ENCODE measurements around the gene ZNF217. TPM values are rescaled to one million over a fixed set of nuclear protein-coding genes. Genes with fewer than 3 reads are reported as not detected.
A peak's percentile ranks its signal among the peaks of the same experiment; 100 is the strongest.
"Not testable (repeated sequence)": the region's sequence is repeated elsewhere in the genome, so short reads cannot be mapped to it uniquely, and the experiment has no call there.

The ZNF217 gene
- polyA plus RNA-seq, 3 donors = 10.5 to 41.5 (median 24.4) TPM

- Mint-ChIP-seq H3K27ac (no peak overlapping the region), H3K9me3 (peaks cover 0 to 2% (median 0%) of the 10 kb centered on the region in 7 donors), H3K36me3 (no peaks in the 10 kb centered on the region), H3K4me1 (no peaks in the 10 kb centered on the region), H3K27me3 (ENCODE audit: low read depth in 3 of 3) (peaks cover 4 to 7% (median 4%) of the 10 kb centered on the region in 3 donors), H3K4me3 (no peak overlapping the region)
- Histone ChIP-seq H4K20me1 (ENCODE audit: insufficient read depth, low read length) (no peaks in the 10 kb centered on the region), H3K79me2 (ENCODE audit: insufficient read depth, low read length) (no peaks in the 10 kb centered on the region), H3K4me1 (ENCODE audit: control insufficient read depth in 1 of 2, insufficient read depth in 2 of 2, low read length in 2 of 2) (no peaks in the 10 kb centered on the region), H3K4me2 (replicated peaks; ENCODE audit: extremely low read depth, low read length, poor library complexity, severe bottlenecking) (no peak overlapping the region), H3K4me3 (replicated peaks in 1 of 3; ENCODE audit: low read depth in 2 of 3, low read length in 3 of 3) (no peak overlapping the region), H2AFZ (ENCODE audit: insufficient read depth, low read depth, low read length, poor library complexity, severe bottlenecking) (no peak overlapping the region), H3K36me3 (replicated peaks in 1 of 2; ENCODE audit: control insufficient read depth in 1 of 2, insufficient read depth in 2 of 2, low read length in 2 of 2) (no peaks in the 10 kb centered on the region), H3K9me3 (replicated peaks in 1 of 2; ENCODE audit: control insufficient read depth in 1 of 2, insufficient read depth in 1 of 2, low read length in 2 of 2) (no peaks in the 10 kb centered on the region), H3K9ac (ENCODE audit: insufficient read depth, low read length, poor library complexity, severe bottlenecking) (no peak overlapping the region), H3K27me3 (ENCODE audit: control insufficient read depth in 2 of 2, insufficient read depth in 2 of 2, low read length in 2 of 2) (no peaks in the 10 kb centered on the region), H3K27ac (ENCODE audit: low read depth in 1 of 2, low read length in 2 of 2) (no peak overlapping the region)
- intact Hi-C loops (cut with micrococcal nuclease) = no loop called here
- no peak for DNase-seq
- WGBS (ENCODE audit: insufficient coverage) = 93% methylated on average over 3 of the region's 5 CpGs
- no peak for TF ChIP-seq CTCF (IDR thresholded peaks at IDR 0.05)
These were observed 70.9 kb downstream of the ZNF217 start for GRCh38 chr20:53522696-53523095.

GRCh38 chr20:53522026-53522425, 71.6 kb downstream of the ZNF217 start:
- no peaks in the 10 kb centered on the region for H3K4me1 Mint-ChIP-seq

GRCh38 chr20:53521421-53521820, 72.2 kb downstream of the ZNF217 start:
- H3K79me2 ChIP-seq (ENCODE audit: insufficient read depth, low read length); H4K20me1 ChIP-seq (ENCODE audit: insufficient read depth, low read length); H3K4me3 ChIP-seq (replicated peaks in 1 of 3; ENCODE audit: low read depth in 2 of 3, low read length in 3 of 3); H3K4me1 ChIP-seq (ENCODE audit: control insufficient read depth in 1 of 2, insufficient read depth in 2 of 2, low read length in 2 of 2); H3K9me3 Mint-ChIP-seq; H3K27me3 Mint-ChIP-seq (ENCODE audit: low read depth in 3 of 3); H3K9me3 ChIP-seq (replicated peaks in 1 of 2; ENCODE audit: control insufficient read depth in 1 of 2, insufficient read depth in 1 of 2, low read length in 2 of 2); H3K36me3 Mint-ChIP-seq; DNase-seq; H3K9ac ChIP-seq (ENCODE audit: insufficient read depth, low read length, poor library complexity, severe bottlenecking); H3K4me3 Mint-ChIP-seq; H3K4me1 Mint-ChIP-seq; H3K36me3 ChIP-seq (replicated peaks in 1 of 2; ENCODE audit: control insufficient read depth in 1 of 2, insufficient read depth in 2 of 2, low read length in 2 of 2); H3K27me3 ChIP-seq (ENCODE audit: control insufficient read depth in 2 of 2, insufficient read depth in 2 of 2, low read length in 2 of 2); H2AFZ ChIP-seq (ENCODE audit: insufficient read depth, low read depth, low read length, poor library complexity, severe bottlenecking); H3K27ac Mint-ChIP-seq; H3K27ac ChIP-seq (ENCODE audit: low read depth in 1 of 2, low read length in 2 of 2); intact Hi-C loops (cut with micrococcal nuclease); H3K4me2 ChIP-seq (replicated peaks; ENCODE audit: extremely low read depth, low read length, poor library complexity, severe bottlenecking): not testable (repeated sequence)
- 100% methylated on average over 3 of the region's 5 CpGs for WGBS (ENCODE audit: insufficient coverage)

More at GRCh38 chr20:53522026-53522425, 71.6 kb downstream of the ZNF217 start:
- H3K4me3 ChIP-seq (replicated peaks in 1 of 3; ENCODE audit: low read depth in 2 of 3, low read length in 3 of 3) = no peak overlapping the region
- no peaks in the 10 kb centered on the region for H3K4me1 ChIP-seq (ENCODE audit: control insufficient read depth in 1 of 2, insufficient read depth in 2 of 2, low read length in 2 of 2)
- H3K4me3 Mint-ChIP-seq = no peak overlapping the region
- no peak for DNase-seq
- H4K20me1 ChIP-seq (ENCODE audit: insufficient read depth, low read length) = no peaks in the 10 kb centered on the region
- H3K27me3 ChIP-seq (ENCODE audit: control insufficient read depth in 2 of 2, insufficient read depth in 2 of 2, low read length in 2 of 2) = no peaks in the 10 kb centered on the region
- no peaks in the 10 kb centered on the region for H3K79me2 ChIP-seq (ENCODE audit: insufficient read depth, low read length)
- no peak overlapping the region for H3K9ac ChIP-seq (ENCODE audit: insufficient read depth, low read length, poor library complexity, severe bottlenecking)
- no peak overlapping the region for H3K4me2 ChIP-seq (replicated peaks; ENCODE audit: extremely low read depth, low read length, poor library complexity, severe bottlenecking)
- H3K9me3 ChIP-seq (replicated peaks in 1 of 2; ENCODE audit: control insufficient read depth in 1 of 2, insufficient read depth in 1 of 2, low read length in 2 of 2) = no peaks in the 10 kb centered on the region
- peaks cover 2 to 9% (median 6%) of the 10 kb centered on the region in 3 donors for H3K27me3 Mint-ChIP-seq (ENCODE audit: low read depth in 3 of 3)
- TF ChIP-seq CTCF (IDR thresholded peaks at IDR 0.05) = no peak
- H3K36me3 Mint-ChIP-seq = no peaks in the 10 kb centered on the region
- H3K27ac ChIP-seq (ENCODE audit: low read depth in 1 of 2, low read length in 2 of 2) = no peak overlapping the region
- 90% methylated on average over 3 of the region's 3 CpGs for WGBS (ENCODE audit: insufficient coverage)
- peak overlapping the region in 2 of 7 donors; percentile 31 to 81 for H3K27ac Mint-ChIP-seq
- H3K36me3 ChIP-seq (replicated peaks in 1 of 2; ENCODE audit: control insufficient read depth in 1 of 2, insufficient read depth in 2 of 2, low read length in 2 of 2) = no peaks in the 10 kb centered on the region
- no peak overlapping the region for H2AFZ ChIP-seq (ENCODE audit: insufficient read depth, low read depth, low read length, poor library complexity, severe bottlenecking)
- intact Hi-C loops (cut with micrococcal nuclease) = no loop called here
- peaks cover 0 to 2% (median 0%) of the 10 kb centered on the region in 7 donors for H3K9me3 Mint-ChIP-seq

Measured in CD14-positive monocyte (primary cell).